Skeletal muscle tissue (tissue), 4 donors: ENCODE data around the gene C1QL4. TPM values are rescaled to one million over a fixed set of nuclear protein-coding genes. Genes with fewer than 3 reads are reported as not detected.

Experiments
- H3K27ac ChIP-seq: one replicate; pipeline ENCODE4 v1.7.0; 2013; ENCODE audit warnings: mild to moderate bottlenecking, low read depth, low read length, inconsistent platforms
- H3K27me3 ChIP-seq, 3 donors: one replicate each; pipeline ENCODE4 v1.7.0; 2013; ENCODE audit warnings: low read length in 3 of 3; ENCODE audit not compliant: control insufficient read depth in 3 of 3, insufficient read depth in 3 of 3
- H3K36me3 ChIP-seq, 3 donors: one replicate each; pipeline ENCODE4 v1.7.0; 2013; ENCODE audit warnings: low read length in 3 of 3; ENCODE audit not compliant: control insufficient read depth in 3 of 3, insufficient read depth in 3 of 3
- H3K4me1 ChIP-seq, 3 donors: one replicate each; pipeline ENCODE4 v1.7.0; 2013; ENCODE audit warnings: low read length in 3 of 3, mild to moderate bottlenecking in 3 of 3; ENCODE audit not compliant: control insufficient read depth in 3 of 3, insufficient read depth in 3 of 3
- H3K4me3 ChIP-seq, 3 donors: one replicate each; pipeline ENCODE4 v1.7.0; 2013; ENCODE audit warnings: low read length in 3 of 3
- H3K9ac ChIP-seq, 3 donors: one replicate each; pipeline ENCODE4 v1.7.0; 2013; ENCODE audit warnings: low read length in 3 of 3, mild to moderate bottlenecking in 3 of 3, moderate library complexity in 2 of 3, low read depth in 1 of 3
- H3K9me3 ChIP-seq, 3 donors: one replicate each; pipeline ENCODE4 v1.7.0; 2013; ENCODE audit warnings: low read length in 3 of 3; ENCODE audit not compliant: control insufficient read depth in 3 of 3
- total RNA-seq: library from RNA; depleted of rRNA; stranded (reverse); fragments of >200 nt; gene quantifications from one replicate; pipeline ENCODE4 v1.2.3, GENCODE V29; 2014
- donor health status: Osteomylitis.

Gene C1QL4
- total RNA-seq, 1 donor from 2014 or later, result not detected

DNA sequence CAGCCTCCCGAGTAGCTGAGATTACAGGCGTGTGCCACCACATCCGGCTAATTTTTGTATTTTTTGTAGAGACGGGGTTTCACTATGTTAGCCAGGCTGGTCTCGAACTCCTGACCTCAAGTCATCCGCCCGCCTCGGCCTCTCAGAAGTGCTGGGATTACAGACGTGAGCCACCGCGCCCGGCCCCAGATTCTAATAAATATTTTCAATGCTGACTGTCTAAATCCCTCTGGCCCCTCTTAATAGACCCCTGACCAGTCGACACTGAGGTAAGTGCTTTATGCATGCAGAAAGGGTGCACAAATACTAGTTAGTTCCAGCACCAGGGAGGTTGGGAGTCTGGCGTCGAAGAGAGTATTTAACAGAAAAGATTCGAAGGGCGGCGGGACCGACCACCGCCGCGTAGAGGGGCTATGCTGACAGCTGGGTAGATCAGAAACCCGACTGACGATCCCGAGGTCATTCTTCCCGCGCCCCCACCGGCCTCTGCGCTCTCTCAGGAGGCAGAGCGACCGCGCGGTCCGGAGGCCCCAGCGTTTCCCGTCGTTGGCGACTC, 29.2 kb upstream of the C1QL4 start:
- H3K36me3 ChIP-seq, result no peaks in the 10 kb centered on the region
- H3K4me3 ChIP-seq, result peak overlapping the region; percentile 76 to 87 (median 78)
- H3K27ac ChIP-seq, result peak overlapping the region; percentile 80
- no peaks in the 10 kb centered on the region for H3K9me3 ChIP-seq
- peak overlapping the region; percentile 82 to 92 (median 90) for H3K9ac ChIP-seq
- H3K27me3 ChIP-seq, result no peaks in the 10 kb centered on the region
- peaks cover 13 to 29% (median 19%) of the 10 kb centered on the region in 3 donors for H3K4me1 ChIP-seq

- no peaks in the 10 kb centered on the region for H3K9me3 ChIP-seq
- H3K27ac ChIP-seq, result no peak overlapping the region
- H3K4me3 ChIP-seq, result no peak overlapping the region
- no peak overlapping the region for H3K9ac ChIP-seq
- H3K4me1 ChIP-seq, result peaks cover 13 to 29% (median 19%) of the 10 kb centered on the region in 3 donors
- no peaks in the 10 kb centered on the region for H3K27me3 ChIP-seq
- H3K36me3 ChIP-seq, result no peaks in the 10 kb centered on the region
Measured at GRCh38 chr12:49365542-49365941, 28.6 kb upstream of the C1QL4 start.

- Histone ChIP-seq H3K27me3 (no peaks in the 10 kb centered on the region), H3K27ac (no peak overlapping the region), H3K9ac (no peak overlapping the region), H3K4me1 (peaks cover 10 to 24% (median 15%) of the 10 kb centered on the region in 3 donors), H3K9me3 (no peaks in the 10 kb centered on the region), H3K36me3 (no peaks in the 10 kb centered on the region), H3K4me3 (no peak overlapping the region)
Measured at GRCh38 chr12:49364989-49365388, 28.0 kb upstream of the C1QL4 start.

DNA sequence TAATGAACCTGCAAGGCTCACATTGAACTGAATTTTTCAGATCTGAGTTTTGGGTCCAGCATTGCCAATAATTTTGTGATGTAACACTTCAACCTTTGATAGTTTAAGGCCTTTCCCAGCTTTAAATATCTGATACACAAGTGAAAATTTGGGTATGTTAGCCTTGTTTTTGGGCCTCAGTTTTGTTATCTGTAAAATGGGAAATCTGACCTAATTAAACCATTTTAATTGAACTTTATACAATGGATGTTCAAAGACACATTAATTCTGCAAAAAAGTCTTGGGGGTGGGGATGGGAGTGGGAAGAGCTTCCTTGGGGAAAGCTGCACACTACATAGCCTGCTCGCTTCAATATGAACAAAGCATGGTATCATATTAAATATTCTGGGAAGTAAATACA, 25.1 kb upstream of the C1QL4 start:
- no peaks in the 10 kb centered on the region for H3K36me3 ChIP-seq
- H3K4me1 ChIP-seq, result peaks cover 0 to 6% (median 4%) of the 10 kb centered on the region in 3 donors
- no peak overlapping the region for H3K27ac ChIP-seq
- no peak overlapping the region for H3K9ac ChIP-seq
- no peaks in the 10 kb centered on the region for H3K27me3 ChIP-seq
- H3K4me3 ChIP-seq, result no peak overlapping the region
- H3K9me3 ChIP-seq, result no peaks in the 10 kb centered on the region

DNA sequence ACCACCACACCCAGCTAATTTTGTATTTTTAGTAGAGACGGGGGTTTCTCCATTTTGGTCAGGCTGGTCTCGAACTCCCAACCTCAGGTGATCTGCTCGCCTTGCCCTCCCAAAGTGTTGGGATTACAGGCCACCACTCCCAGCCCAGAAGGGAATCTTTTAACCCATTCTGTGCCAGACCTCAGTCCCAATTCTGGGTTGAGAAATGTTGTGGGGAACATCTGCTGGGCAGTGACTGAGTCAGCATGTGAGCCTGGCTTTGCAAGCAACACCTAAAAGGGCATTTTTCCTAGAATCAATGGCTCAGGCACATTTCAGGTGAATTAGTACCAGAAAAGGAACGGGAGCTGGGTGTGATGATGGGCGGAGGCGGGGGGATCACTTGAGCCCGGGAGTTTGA, 22.7 kb upstream of the C1QL4 start:
- no peak overlapping the region for H3K4me3 ChIP-seq
- H3K27me3 ChIP-seq, result no peaks in the 10 kb centered on the region
- no peak overlapping the region for H3K27ac ChIP-seq
- H3K9ac ChIP-seq, result no peak overlapping the region
- no peaks in the 10 kb centered on the region for H3K36me3 ChIP-seq
- H3K4me1 ChIP-seq, result peaks cover 0 to 3% (median 0%) of the 10 kb centered on the region in 3 donors
- no peaks in the 10 kb centered on the region for H3K9me3 ChIP-seq

DNA sequence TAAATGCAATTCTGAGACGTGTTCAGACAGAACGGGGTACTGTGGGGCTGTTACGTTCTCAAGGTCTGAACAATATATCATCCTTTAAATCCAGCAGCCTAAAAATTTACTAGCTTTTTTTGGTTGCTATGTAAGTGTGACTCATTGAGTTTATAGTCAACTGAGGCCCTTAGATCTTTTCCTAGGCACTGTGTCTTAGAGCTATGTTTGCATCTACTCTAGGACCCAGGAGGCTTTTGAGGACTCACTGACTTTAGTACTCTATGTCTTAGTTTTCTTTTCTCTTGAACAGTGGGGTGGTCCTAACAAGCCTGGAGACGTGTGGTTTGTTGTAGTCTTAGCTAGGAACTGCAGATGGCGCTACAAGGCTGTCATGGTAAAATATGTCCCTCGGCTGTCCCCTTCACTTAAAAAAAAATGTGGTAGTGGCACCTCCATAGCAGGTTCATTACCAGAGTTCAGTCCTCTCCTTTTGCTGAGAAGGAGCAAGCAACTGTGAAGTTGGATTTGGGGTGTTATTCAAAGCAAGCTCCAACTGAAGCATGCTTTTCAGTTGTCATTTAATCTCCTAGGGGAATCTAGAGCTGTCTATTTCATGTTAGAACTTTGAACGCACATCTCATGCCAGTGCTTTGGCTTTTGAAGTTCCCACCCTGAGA, 21.6 kb upstream of the C1QL4 start:
- Histone ChIP-seq H3K9ac (no peak overlapping the region), H3K4me1 (peaks cover 0 to 3% (median 0%) of the 10 kb centered on the region in 3 donors), H3K27ac (no peak overlapping the region), H3K4me3 (no peak overlapping the region), H3K9me3 (no peaks in the 10 kb centered on the region), H3K27me3 (peaks cover 0 to 2% (median 0%) of the 10 kb centered on the region in 3 donors), H3K36me3 (no peaks in the 10 kb centered on the region)

- Histone ChIP-seq H3K27me3 (peaks cover 0 to 5% (median 2%) of the 10 kb centered on the region in 3 donors), H3K4me1 (peaks cover 0 to 3% (median 0%) of the 10 kb centered on the region in 3 donors), H3K9me3 (no peaks in the 10 kb centered on the region), H3K36me3 (no peaks in the 10 kb centered on the region), H3K4me3 (no peak overlapping the region), H3K27ac (no peak overlapping the region), H3K9ac (no peak overlapping the region)
Measured at GRCh38 chr12:49357103-49357678, 20.2 kb upstream of the C1QL4 start.

- Histone ChIP-seq H3K27me3 (peaks cover 5 to 8% (median 7%) of the 10 kb centered on the region in 3 donors), H3K27ac (no peak overlapping the region), H3K4me1 (peaks cover 0 to 3% (median 0%) of the 10 kb centered on the region in 3 donors), H3K4me3 (no peak overlapping the region), H3K9ac (no peak overlapping the region), H3K9me3 (no peaks in the 10 kb centered on the region), H3K36me3 (no peaks in the 10 kb centered on the region)
Measured at GRCh38 chr12:49355913-49356312, 18.9 kb upstream of the C1QL4 start.

- Histone ChIP-seq H3K36me3 (no peaks in the 10 kb centered on the region), H3K4me3 (no peak overlapping the region), H3K4me1 (peaks cover 8 to 12% (median 10%) of the 10 kb centered on the region in 3 donors), H3K9me3 (no peaks in the 10 kb centered on the region), H3K27ac (no peak overlapping the region), H3K27me3 (peaks cover 28 to 31% (median 30%) of the 10 kb centered on the region in 3 donors), H3K9ac (no peak overlapping the region)
Measured at GRCh38 chr12:49352351-49352750, 15.4 kb upstream of the C1QL4 start.

GRCh38 chr12:49349266-49349665, 12.3 kb upstream of the C1QL4 start:
- Histone ChIP-seq H3K27me3 (peaks cover 51 to 58% (median 53%) of the 10 kb centered on the region in 3 donors), H3K9ac (no peak overlapping the region), H3K4me3 (no peak overlapping the region), H3K9me3 (no peaks in the 10 kb centered on the region), H3K4me1 (peaks cover 25 to 32% (median 28%) of the 10 kb centered on the region in 3 donors), H3K36me3 (no peaks in the 10 kb centered on the region), H3K27ac (no peak overlapping the region)
